Smooth muscle cell of bladder (primary cell): ENCODE data around the gene TMEM42. TPM values are rescaled to one million over a fixed set of nuclear protein-coding genes. Genes with fewer than 3 reads are reported as not detected.

ENCODE experiments used
- total RNA-seq: library from RNA; depleted of rRNA; stranded (reverse); fragments of >200 nt; gene quantifications from 2 replicates; pipeline ENCODE4 v1.2.3, GENCODE V29; 2014

TMEM42 gene
- total RNA-seq = 22.8 and 28.2 TPM in 2 replicates

GRCh38 chr3:44861412-44862225 is at the start of gene TMEM42:
TSS of gene TMEM42 (plus strand) at chr3:44861912. CDS start at chr3:44861925, 13 bp downstream.

GRCh38 chr3:44874308-44874707 is 12.6 kb downstream of the TMEM42 start, which contains the start of gene TGM4:
TSS of gene TGM4 (plus strand) at chr3:44874608. CDS start at chr3:44874679, 71 bp downstream.

Other genes starting within 250 kb of the TMEM42 start
- 16.6 and 17.5 TPM in 2 replicates for gene ZNF197, start 236.9 kb upstream of the TMEM42 start, total RNA-seq
- 9.5 and 11.0 TPM in 2 replicates for gene ZNF35, start 213.2 kb upstream of the TMEM42 start, total RNA-seq
- gene ZNF502, start 149.3 kb upstream of the TMEM42 start, total RNA-seq = 3.4 and 3.7 TPM in 2 replicates
- gene ZNF501, start 132.3 kb upstream of the TMEM42 start, total RNA-seq = 4.0 and 5.4 TPM in 2 replicates
- gene KIAA1143, start 100.3 kb upstream of the TMEM42 start, total RNA-seq = 15.8 and 16.6 TPM in 2 replicates
- 1.5 and 1.8 TPM in 2 replicates for gene KIF15, start 100.1 kb upstream of the TMEM42 start, total RNA-seq
- gene TGM4, start 12.7 kb downstream of the TMEM42 start, total RNA-seq = not detected in 2 replicates
- gene ZDHHC3, start 114.3 kb downstream of the TMEM42 start, total RNA-seq = 52.3 and 68.0 TPM in 2 replicates
- 67.3 and 70.7 TPM in 2 replicates for gene EXOSC7, start 114.3 kb downstream of the TMEM42 start, total RNA-seq
- gene CLEC3B, start 164.4 kb downstream of the TMEM42 start, total RNA-seq = 1.2 and 2.0 TPM in 2 replicates